Mesendoderm (in vitro differentiated cells): ENCODE measurements around the gene ABCC1.

Experiments used
- DNase-seq: peaks from one replicate; pipeline ENCODE4 v3.0.0; 2013
- H2AK5ac ChIP-seq: 2 replicates; pipeline ENCODE4 v1.6.1; 2013; ENCODE audit warnings: low read length, inconsistent platforms
- H2BK120ac ChIP-seq: 2 replicates; pipeline ENCODE4 v1.6.1; 2013; ENCODE audit warnings: low read depth, mild to moderate bottlenecking, low read length, moderate library complexity, mixed read lengths
- H2BK15ac ChIP-seq: replicated peaks from 2 replicates; pipeline ENCODE4 v1.6.1; 2013; ENCODE audit warnings: low read depth, mild to moderate bottlenecking, moderate library complexity
- H2BK5ac ChIP-seq: 2 replicates; pipeline ENCODE4 v1.6.1; 2013; ENCODE audit warnings: low read length, inconsistent platforms
- H3K18ac ChIP-seq: 2 replicates; pipeline ENCODE4 v1.6.1; 2013; ENCODE audit warnings: mild to moderate bottlenecking, low read length, mixed read lengths
- H3K23ac ChIP-seq: one replicate; pipeline ENCODE4 v1.6.1; 2013; ENCODE audit warnings: low read length
- H3K27ac ChIP-seq: 2 replicates; pipeline ENCODE4 v1.5.1; 2013; ENCODE audit warnings: low read depth, mild to moderate bottlenecking, inconsistent platforms, low read length, moderate library complexity
- H3K27me3 ChIP-seq: 2 replicates; pipeline ENCODE4 v1.6.1; 2013; ENCODE audit warnings: low read length, control low read depth, mild to moderate bottlenecking, inconsistent platforms; ENCODE audit not compliant: insufficient read depth, poor library complexity
- H3K36me3 ChIP-seq: 2 replicates; pipeline ENCODE4 v1.6.1; 2013; ENCODE audit warnings: low read length, inconsistent platforms; ENCODE audit not compliant: control insufficient read depth, insufficient read depth
- H3K4ac ChIP-seq: one replicate; pipeline ENCODE4 v1.6.1; 2013; ENCODE audit warnings: low read depth, mild to moderate bottlenecking, low read length, moderate library complexity
- H3K4me1 ChIP-seq: 2 replicates; pipeline ENCODE4 v1.6.1; 2013; ENCODE audit warnings: low read depth, low read length, inconsistent platforms; ENCODE audit not compliant: control insufficient read depth
- H3K4me2 ChIP-seq: 2 replicates; pipeline ENCODE4 v1.6.1; 2013; ENCODE audit warnings: low read length
- H3K4me3 ChIP-seq: 2 replicates; pipeline ENCODE4 v1.5.1; 2013; ENCODE audit warnings: mild to moderate bottlenecking, low read length
- H3K56ac ChIP-seq: one replicate; pipeline ENCODE4 v1.6.1; 2013; ENCODE audit warnings: low read length
- H3K79me1 ChIP-seq: 2 replicates; pipeline ENCODE4 v1.6.1; 2013; ENCODE audit warnings: low read length, inconsistent platforms
- H3K79me2 ChIP-seq: 2 replicates; pipeline ENCODE4 v1.6.1; 2013; ENCODE audit warnings: mild to moderate bottlenecking, low read length; ENCODE audit not compliant: control insufficient read depth, insufficient read depth
- H3K9ac ChIP-seq: 2 replicates; pipeline ENCODE4 v1.6.1; 2013; ENCODE audit warnings: low read length, inconsistent platforms
- H4K5ac ChIP-seq: one replicate; pipeline ENCODE4 v1.6.1; 2013; ENCODE audit warnings: low read length
- H4K8ac ChIP-seq: one replicate; pipeline ENCODE4 v1.6.1; 2013; ENCODE audit warnings: low read depth, mild to moderate bottlenecking, control low read depth, low read length, moderate library complexity
- WGBS: extraction: QIAGEN DNeasy Blood & Tissue Kit; methylation state at CpG from one replicate; pipeline ENCODE4 v1.1.7; 2013; ENCODE audit warnings: low lambda C conversion rate, missing lambda C conversion rate; ENCODE audit not compliant: insufficient coverage; ENCODE audit errors: extremely low coverage; 5-methylcytosine and 5-hydroxymethylcytosine counted together

The ABCC1 gene

DNA sequence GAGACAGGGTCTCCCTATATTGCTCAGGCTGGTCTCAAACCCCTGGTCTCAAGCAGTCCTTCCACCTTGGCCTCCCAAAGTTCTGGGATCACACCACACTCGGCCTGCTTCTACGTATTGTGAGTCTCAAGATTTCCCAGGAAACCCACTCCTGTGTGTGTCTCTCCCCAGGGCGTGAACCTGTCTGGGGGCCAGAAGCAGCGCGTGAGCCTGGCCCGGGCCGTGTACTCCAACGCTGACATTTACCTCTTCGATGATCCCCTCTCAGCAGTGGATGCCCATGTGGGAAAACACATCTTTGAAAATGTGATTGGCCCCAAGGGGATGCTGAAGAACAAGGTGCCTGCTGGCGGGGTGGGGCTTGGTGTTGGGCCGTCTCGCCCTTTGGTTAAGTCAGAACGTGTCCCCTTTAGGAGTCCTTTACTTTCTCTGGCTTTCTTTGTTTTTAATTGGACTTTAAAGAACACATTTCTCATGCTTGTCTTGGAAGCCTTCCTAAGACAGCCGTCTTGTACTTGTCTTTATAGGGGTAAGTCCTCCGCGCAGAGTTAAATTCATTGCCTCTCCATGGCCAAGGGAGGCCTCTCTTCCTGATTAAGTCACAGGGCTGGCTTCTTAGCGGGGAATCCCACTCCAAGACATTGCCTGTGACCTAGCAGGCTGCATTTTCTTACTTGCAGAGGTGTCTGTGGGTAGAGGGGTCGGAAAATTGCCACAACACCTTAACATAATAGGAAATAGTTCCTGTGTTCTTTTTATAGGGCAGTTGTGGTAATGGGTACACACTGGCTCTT lies 137.4 kb downstream of the ABCC1 start:
- no peak overlapping the region for H3K4me2 ChIP-seq
- H3K23ac ChIP-seq = no peak overlapping the region
- H3K4me3 ChIP-seq = no peak overlapping the region
- no peak overlapping the region for H2BK5ac ChIP-seq
- no peak overlapping the region for H4K8ac ChIP-seq
- H3K27ac ChIP-seq = no peak overlapping the region
- H3K18ac ChIP-seq = no peak overlapping the region
- no peak overlapping the region for H2BK120ac ChIP-seq
- H3K9ac ChIP-seq = no peak overlapping the region
- no peak overlapping the region for H3K4ac ChIP-seq
- H3K56ac ChIP-seq = no peak overlapping the region
- no peaks in the 10 kb centered on the region for H3K27me3 ChIP-seq
- H4K5ac ChIP-seq = no peak overlapping the region
- H2AK5ac ChIP-seq = no peak overlapping the region
- H3K36me3 ChIP-seq = peaks cover 11% of the 10 kb centered on the region
- H3K79me1 ChIP-seq = no peaks in the 10 kb centered on the region
- no peaks in the 10 kb centered on the region for H3K4me1 ChIP-seq
- no peaks in the 10 kb centered on the region for H3K79me2 ChIP-seq
- H2BK15ac ChIP-seq = no peak overlapping the region
- WGBS = no CpG with 5 or more reads among the region's 18 CpGs
- no peak for DNase-seq

DNA sequence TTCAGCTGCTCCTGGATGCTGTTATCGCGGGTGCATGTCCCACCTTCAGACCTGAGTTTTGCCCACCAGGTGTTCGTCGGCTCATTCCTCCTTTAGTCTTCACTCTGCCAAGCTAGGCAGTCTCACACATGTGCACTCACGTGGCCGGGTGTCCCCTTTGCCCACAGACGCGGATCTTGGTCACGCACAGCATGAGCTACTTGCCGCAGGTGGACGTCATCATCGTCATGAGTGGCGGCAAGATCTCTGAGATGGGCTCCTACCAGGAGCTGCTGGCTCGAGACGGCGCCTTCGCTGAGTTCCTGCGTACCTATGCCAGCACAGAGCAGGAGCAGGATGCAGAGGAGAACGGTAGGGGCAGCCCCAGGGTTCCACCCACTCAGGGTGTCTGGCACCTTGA lies 140.8 kb downstream of the ABCC1 start:
- no peak overlapping the region for H3K18ac ChIP-seq
- no peak overlapping the region for H2BK15ac ChIP-seq
- no peak overlapping the region for H3K23ac ChIP-seq
- H3K4me2 ChIP-seq = no peak overlapping the region
- H3K36me3 ChIP-seq = peaks cover 6% of the 10 kb centered on the region
- no peak overlapping the region for H4K8ac ChIP-seq
- H2AK5ac ChIP-seq = no peak overlapping the region
- H3K4me1 ChIP-seq = no peaks in the 10 kb centered on the region
- H2BK5ac ChIP-seq = no peak overlapping the region
- no peak overlapping the region for H3K4me3 ChIP-seq
- no peak overlapping the region for H3K27ac ChIP-seq
- H3K56ac ChIP-seq = no peak overlapping the region
- H3K4ac ChIP-seq = no peak overlapping the region
- no peak overlapping the region for H4K5ac ChIP-seq
- H3K9ac ChIP-seq = no peak overlapping the region
- no peak for DNase-seq
- no peaks in the 10 kb centered on the region for H3K79me1 ChIP-seq
- no peak overlapping the region for H2BK120ac ChIP-seq
- H3K27me3 ChIP-seq = no peaks in the 10 kb centered on the region
- no peaks in the 10 kb centered on the region for H3K79me2 ChIP-seq
- WGBS = no CpG with 5 or more reads among the region's 19 CpGs

DNA sequence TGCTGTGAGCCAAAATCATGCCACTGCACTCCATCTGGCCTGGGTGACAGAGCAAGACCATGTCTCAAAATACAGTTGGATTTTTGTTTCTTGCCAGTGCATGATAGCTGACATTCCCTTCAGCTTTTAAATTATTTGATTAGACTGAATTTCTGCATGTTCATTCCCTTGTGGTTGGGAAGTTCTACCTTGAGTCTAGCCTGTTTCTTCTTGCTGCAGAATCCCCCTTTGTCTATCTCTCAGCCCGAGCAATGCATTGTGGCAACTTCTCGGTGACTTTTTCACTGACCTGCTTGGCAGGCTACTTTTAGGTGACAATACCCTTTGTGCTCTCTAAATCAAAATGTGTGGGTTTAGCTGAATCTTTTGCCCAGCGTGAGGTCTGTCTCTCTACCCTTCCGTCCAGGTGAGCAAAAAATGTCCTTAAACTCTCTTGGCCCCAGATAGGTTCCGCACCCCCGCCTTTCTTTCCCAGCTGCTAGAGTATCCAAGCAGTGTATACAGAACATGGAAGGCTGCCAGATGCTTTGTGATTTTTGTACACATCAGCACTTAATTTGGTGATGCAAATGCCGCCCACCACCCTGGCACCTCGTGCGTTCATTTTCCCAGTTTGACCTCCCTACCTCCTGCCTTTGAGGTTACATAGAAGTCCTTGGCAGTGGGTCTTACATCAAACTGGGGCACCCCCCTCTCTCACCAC lies 143.7 kb downstream of the ABCC1 start:
- Histone ChIP-seq H3K18ac (no peak overlapping the region), H3K23ac (no peak overlapping the region), H2BK5ac (no peak overlapping the region), H4K8ac (no peak overlapping the region), H3K9ac (no peak overlapping the region), H2BK15ac (no peak overlapping the region), H3K27ac (no peak overlapping the region), H4K5ac (no peak overlapping the region), H3K4me1 (no peaks in the 10 kb centered on the region), H3K36me3 (peaks cover 4% of the 10 kb centered on the region), H3K27me3 (no peaks in the 10 kb centered on the region), H3K79me2 (no peaks in the 10 kb centered on the region), H3K4me3 (no peak overlapping the region), H3K4ac (no peak overlapping the region), H3K79me1 (no peaks in the 10 kb centered on the region), H2AK5ac (no peak overlapping the region), H2BK120ac (no peak overlapping the region), H3K4me2 (no peak overlapping the region), H3K56ac (no peak overlapping the region)
- WGBS = no CpG with 5 or more reads among the region's 9 CpGs
- no peak for DNase-seq

DNA sequence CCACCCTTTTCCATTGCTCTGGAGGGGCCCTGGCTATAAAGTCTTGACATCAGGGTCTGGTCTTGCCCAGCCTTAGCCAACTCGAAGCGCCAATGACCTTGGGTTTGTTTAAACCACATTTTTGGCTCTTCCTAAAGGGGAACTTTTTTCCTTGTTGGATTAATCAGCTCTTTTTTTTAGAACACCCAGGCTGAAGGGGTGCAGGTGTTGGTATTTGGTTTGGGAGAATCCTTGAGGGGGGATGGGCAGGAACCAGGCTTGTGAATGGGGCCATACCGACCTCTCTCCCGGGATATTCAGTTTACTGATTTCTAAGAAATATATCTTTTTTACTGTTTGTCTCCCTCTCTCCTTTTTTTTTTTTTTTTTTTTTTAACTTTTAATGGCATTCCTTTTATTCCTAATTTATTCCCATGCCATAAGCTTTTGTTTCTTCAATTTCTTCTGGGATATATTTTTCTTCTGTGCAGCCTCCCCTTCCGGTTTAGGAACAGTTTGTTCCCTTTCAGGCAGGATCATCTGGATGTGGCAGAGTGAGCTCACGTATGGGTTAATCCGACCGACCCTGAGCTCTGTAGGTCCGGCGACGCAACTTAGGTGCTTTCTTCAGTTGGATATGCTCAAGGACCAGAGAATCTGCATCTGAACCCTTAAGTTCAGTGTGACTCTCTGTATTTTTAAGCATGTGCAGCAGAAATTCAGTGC lies 144.4 kb downstream of the ABCC1 start:
- Histone ChIP-seq H2AK5ac (no peak overlapping the region), H3K27ac (no peak overlapping the region), H4K5ac (no peak overlapping the region), H3K9ac (no peak overlapping the region), H3K4ac (no peak overlapping the region), H3K18ac (no peak overlapping the region), H3K23ac (no peak overlapping the region), H2BK15ac (no peak overlapping the region), H3K36me3 (peaks cover 2% of the 10 kb centered on the region), H3K79me2 (no peaks in the 10 kb centered on the region), H3K4me2 (no peak overlapping the region), H3K4me1 (no peaks in the 10 kb centered on the region), H2BK120ac (no peak overlapping the region), H3K56ac (no peak overlapping the region), H3K27me3 (no peaks in the 10 kb centered on the region), H4K8ac (no peak overlapping the region), H3K79me1 (no peaks in the 10 kb centered on the region), H2BK5ac (no peak overlapping the region), H3K4me3 (no peak overlapping the region)
- DNase-seq = no peak
- no CpG with 5 or more reads among the region's 11 CpGs for WGBS

DNA sequence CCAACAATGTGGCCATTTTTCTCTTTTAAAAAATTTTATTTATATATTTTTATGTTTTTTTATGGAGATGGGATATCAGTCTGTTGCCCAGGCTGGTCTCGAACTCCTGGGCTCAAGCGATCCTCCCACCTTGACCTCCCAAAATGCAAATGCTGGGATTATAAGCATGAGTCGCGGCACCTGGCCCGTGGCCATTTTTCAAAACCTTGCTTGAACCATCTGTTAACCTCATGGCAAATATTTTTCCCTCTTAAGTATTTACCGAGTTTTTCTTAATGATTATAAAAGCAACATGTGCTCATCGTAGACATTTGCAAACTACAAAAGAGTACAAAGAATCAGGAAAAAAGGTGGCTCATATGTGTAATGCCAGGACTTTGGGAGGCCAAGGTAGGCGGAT lies 146.2 kb downstream of the ABCC1 start:
- no peak overlapping the region for H3K27ac ChIP-seq
- no peak overlapping the region for H2AK5ac ChIP-seq
- H3K18ac ChIP-seq = no peak overlapping the region
- H3K56ac ChIP-seq = no peak overlapping the region
- no peak overlapping the region for H3K4me3 ChIP-seq
- no peaks in the 10 kb centered on the region for H3K79me2 ChIP-seq
- no peak overlapping the region for H2BK5ac ChIP-seq
- H3K4me2 ChIP-seq = no peak overlapping the region
- peaks cover 1% of the 10 kb centered on the region for H3K36me3 ChIP-seq
- no peaks in the 10 kb centered on the region for H3K79me1 ChIP-seq
- H2BK15ac ChIP-seq = no peak overlapping the region
- no peaks in the 10 kb centered on the region for H3K4me1 ChIP-seq
- no peak overlapping the region for H3K23ac ChIP-seq
- H3K9ac ChIP-seq = no peak overlapping the region
- WGBS = no CpG with 5 or more reads among the region's 8 CpGs
- no peak overlapping the region for H3K4ac ChIP-seq
- no peaks in the 10 kb centered on the region for H3K27me3 ChIP-seq
- DNase-seq = no peak
- H4K8ac ChIP-seq = no peak overlapping the region
- no peak overlapping the region for H4K5ac ChIP-seq
- H2BK120ac ChIP-seq = no peak overlapping the region
